Fibroblast of skin of left quadriceps (primary cell): Measurements from ENCODE around the gene FARS2.

ENCODE experiments used
- DNase-seq, 2 experiments: peaks; one replicate each; pipeline ENCODE4 v3.0.0-alpha.2; 2013; ENCODE audit warnings: low read depth in 2 of 2

The FARS2 gene

GRCh38 chr6:5466281-5467136, 205.2 kb downstream of the FARS2 start:
- peak; percentile 24 to 26 for DNase-seq

GRCh38 chr6:5468586-5468985, 207.3 kb downstream of the FARS2 start:
- peak; percentile 60 for DNase-seq

- DNase-seq = no peak
Measured at GRCh38 chr6:5469101-5469846, 208.0 kb downstream of the FARS2 start.

- DNase-seq = peak; percentile 52 to 59
Measured at GRCh38 chr6:5471044-5471443, 209.7 kb downstream of the FARS2 start.

- DNase-seq = peak in 1 of 2 experiments; percentile 39
Measured at GRCh38 chr6:5471637-5472398, 210.5 kb downstream of the FARS2 start.

GRCh38 chr6:5472571-5472970, 211.3 kb downstream of the FARS2 start:
- no peak for DNase-seq

GRCh38 chr6:5475779-5476178, 214.5 kb downstream of the FARS2 start:
- no peak for DNase-seq

- DNase-seq = no peak
Measured at GRCh38 chr6:5478380-5478779, 217.1 kb downstream of the FARS2 start.

- no peak for DNase-seq
Measured at GRCh38 chr6:5481033-5481432, 219.7 kb downstream of the FARS2 start.

- DNase-seq = no peak
Measured at GRCh38 chr6:5481750-5482149, 220.4 kb downstream of the FARS2 start.

GRCh38 chr6:5482619-5483018, 221.3 kb downstream of the FARS2 start:
- DNase-seq = no peak

GRCh38 chr6:5484692-5485091, 223.4 kb downstream of the FARS2 start:
- DNase-seq = no peak

GRCh38 chr6:5486214-5486613, 224.9 kb downstream of the FARS2 start:
- DNase-seq = no peak

- DNase-seq = no peak
Measured at GRCh38 chr6:5490501-5491069, 229.3 kb downstream of the FARS2 start.

GRCh38 chr6:5492356-5492755, 231.0 kb downstream of the FARS2 start:
- DNase-seq = no peak

- DNase-seq = no peak
Measured at GRCh38 chr6:5493806-5494205, 232.5 kb downstream of the FARS2 start.

- DNase-seq = peak; percentile 94 to 95
Measured at GRCh38 chr6:5497896-5498578, 236.7 kb downstream of the FARS2 start.

GRCh38 chr6:5498579-5498899, 237.2 kb downstream of the FARS2 start:
- no peak for DNase-seq

GRCh38 chr6:5499644-5500306, 238.5 kb downstream of the FARS2 start:
- peak in 1 of 2 experiments; percentile 8 for DNase-seq

- no peak for DNase-seq
Measured at GRCh38 chr6:5501837-5502236, 240.5 kb downstream of the FARS2 start.

- DNase-seq = no peak
Measured at GRCh38 chr6:5504078-5504477, 242.8 kb downstream of the FARS2 start.
